SK-N-MC (cell line): ENCODE data around the gene KCNAB2.

Experiments
- DNase-seq: peaks from one replicate; pipeline ENCODE4 v3.0.0-alpha.2; 2011; ENCODE audit warnings: low read depth, low spot score
- H3K27ac ChIP-seq: fragments of 200-600 bp; sonication (generic); 2 replicates; pipeline ENCODE4 v1.5.1; 2016; ENCODE audit warnings: mixed run types
- H3K36me3 ChIP-seq: fragments of 200-600 bp; sonication (generic); 2 replicates; pipeline ENCODE4 v1.6.1; 2017; ENCODE audit warnings: antibody characterized with exemption, low read length, mixed read lengths; ENCODE audit not compliant: insufficient read depth
- H3K4me3 ChIP-seq: fragments of 200-600 bp; sonication (generic); 2 replicates; pipeline ENCODE4 v1.5.1; 2016
- H3K9ac ChIP-seq: fragments of 200-600 bp; sonication (generic); 2 replicates; pipeline ENCODE4 v1.8.0; 2017; ENCODE audit warnings: mixed run types, mixed read lengths; ENCODE audit not compliant: insufficient read length
- H3K9me3 ChIP-seq: fragments of 200-600 bp; sonication (generic); 2 replicates; pipeline ENCODE4 v1.6.1; 2017; ENCODE audit warnings: low read depth, mild to moderate bottlenecking, antibody characterized with exemption, low read length, moderate library complexity, mixed read lengths
- EZH2 ChIP-seq: fragments of 200-600 bp; sonication (generic); IDR thresholded peaks from one replicate; pipeline ENCODE4 v1.6.1; 2017; ENCODE audit warnings: antibody characterized with exemption
- FOXP2 ChIP-seq: optimal IDR thresholded peaks from 2 replicates; pipeline ENCODE3; 2011; ENCODE audit warnings: mild to moderate bottlenecking, moderate library complexity; ENCODE audit not compliant: insufficient read depth; ENCODE audit errors: extremely low read length, control extremely low read depth
- POLR2AphosphoS5 ChIP-seq: IDR thresholded peaks from 2 replicates; pipeline ENCODE4 v1.6.1; 2012; ENCODE audit warnings: mild to moderate bottlenecking, low read depth, low read length, borderline replicate concordance

Gene KCNAB2

DNA sequence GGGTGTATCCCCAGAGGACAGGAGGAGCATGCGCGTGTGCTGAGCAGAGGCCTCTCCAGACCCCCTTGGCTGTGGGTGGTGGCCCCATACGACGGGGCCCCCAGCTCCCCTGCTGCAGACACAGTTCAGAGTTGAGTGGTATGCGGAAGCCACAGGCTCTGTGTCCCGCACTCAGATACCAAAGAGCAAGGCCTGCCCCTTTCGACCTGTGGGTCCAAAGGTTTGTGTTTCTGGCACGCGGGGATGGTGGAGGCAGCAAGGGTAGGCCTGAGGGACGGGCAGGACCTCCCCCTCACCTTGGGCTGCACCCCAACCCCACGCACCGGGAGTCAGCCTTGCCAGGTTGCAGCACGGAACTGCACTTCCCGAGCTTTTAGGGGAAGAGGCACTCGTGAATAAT lies at the start of gene KCNAB2:
Gene KCNAB2 (plus strand): TSS at position 328 of the 400 bp plus-strand sequence. CDS start 5,649 bp downstream, outside the sequence.
- no peak for DNase-seq
- TF ChIP-seq FOXP2 (no peak), EZH2 (no peak), POLR2AphosphoS5 (no peak)
- Histone ChIP-seq H3K36me3 (no peaks in the 10 kb centered on the region), H3K27ac (no peak within 1 kb of the TSS), H3K9me3 (no peaks in the 10 kb centered on the region), H3K9ac (no peak within 1 kb of the TSS), H3K4me3 (no peak within 1 kb of the TSS)

DNA sequence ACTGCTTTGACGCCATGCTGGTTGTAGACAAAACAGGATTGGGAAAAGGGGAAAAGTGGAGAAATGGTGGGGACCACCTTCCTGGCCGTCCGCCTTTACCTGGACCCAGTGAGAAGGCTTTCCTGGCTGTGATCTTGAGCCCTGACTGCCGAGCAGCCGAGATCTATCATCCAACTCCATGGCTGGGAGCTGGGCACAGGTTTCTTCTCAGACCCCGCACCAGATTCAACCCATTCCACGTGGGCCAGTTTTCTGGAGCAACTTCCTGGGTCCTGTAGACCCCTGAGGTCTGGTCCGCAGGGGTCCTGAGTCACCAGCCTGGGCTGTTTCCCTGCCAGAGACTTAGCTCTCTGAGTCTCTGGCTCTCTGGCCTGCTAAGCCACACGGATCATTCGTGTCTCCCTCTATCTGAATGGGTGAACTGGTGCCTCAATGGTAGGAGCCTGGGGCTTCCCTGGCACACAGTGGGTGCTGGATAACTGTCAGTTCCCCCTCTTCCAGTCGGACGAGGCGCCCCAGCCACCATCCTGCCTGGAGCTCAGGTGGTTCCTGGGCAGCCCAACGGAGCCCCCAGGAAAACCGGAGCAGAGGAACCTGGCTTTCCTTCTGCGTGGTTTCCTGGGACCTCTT lies 48.9 kb upstream of the KCNAB2 start:
- H3K36me3 ChIP-seq = no peaks in the 10 kb centered on the region
- no peaks in the 10 kb centered on the region for H3K9me3 ChIP-seq
- no peak overlapping the region for H3K27ac ChIP-seq
- TF ChIP-seq FOXP2 = no peak
- TF ChIP-seq EZH2 = no peak
- no peak for TF ChIP-seq POLR2AphosphoS5
- no peak overlapping the region for H3K4me3 ChIP-seq
- no peak overlapping the region for H3K9ac ChIP-seq
- no peak for DNase-seq

- H3K27ac ChIP-seq = no peak overlapping the region
- H3K36me3 ChIP-seq = no peaks in the 10 kb centered on the region
- DNase-seq = no peak
- TF ChIP-seq FOXP2 (no peak), EZH2 (no peak), POLR2AphosphoS5 (no peak)
- H3K4me3 ChIP-seq = no peak overlapping the region
- H3K9ac ChIP-seq = no peak overlapping the region
- H3K9me3 ChIP-seq = no peaks in the 10 kb centered on the region
Measured at GRCh38 chr1:5997316-5997715, 48.4 kb upstream of the KCNAB2 start.

DNA sequence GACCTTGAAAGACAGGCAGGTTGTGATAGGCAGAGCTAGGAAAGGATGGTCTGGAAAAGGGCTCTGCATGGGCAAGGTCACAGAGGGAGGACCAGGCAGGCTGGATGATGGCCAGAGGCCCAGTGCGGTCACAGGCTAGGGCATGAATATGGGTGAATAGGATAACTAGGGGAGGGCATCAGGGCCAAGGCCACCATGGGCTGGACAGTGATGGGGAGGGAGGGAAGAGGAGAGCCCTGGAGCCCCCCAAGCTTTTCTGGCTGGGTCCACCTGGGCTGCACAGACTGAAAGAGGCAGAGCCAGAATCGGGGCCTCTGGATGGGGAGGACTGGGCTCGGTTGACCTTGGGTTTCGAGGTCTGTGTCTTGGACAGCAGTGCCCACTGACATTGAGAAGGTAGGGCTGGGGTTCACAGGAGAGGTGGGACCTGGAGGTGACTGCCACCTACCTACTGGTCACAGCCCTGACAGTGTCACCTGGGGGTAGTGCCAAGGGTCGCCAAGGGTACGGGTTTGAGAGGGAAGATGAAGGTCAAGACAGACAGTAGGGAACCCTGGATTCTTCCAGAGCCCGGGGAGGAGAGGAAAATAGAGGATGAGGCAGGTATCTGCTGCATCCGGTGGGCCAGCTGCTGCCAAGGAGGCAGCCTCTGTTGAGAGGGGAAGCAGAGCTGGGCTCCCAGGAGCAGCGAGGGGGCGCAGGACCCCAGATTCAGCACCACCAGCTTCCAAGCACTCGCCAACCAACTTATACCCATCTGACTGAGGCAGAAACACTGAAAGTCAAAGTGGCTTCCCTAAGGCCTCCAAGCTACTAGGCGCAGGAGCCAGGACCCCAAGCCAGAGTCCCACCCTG lies 47.4 kb upstream of the KCNAB2 start:
- no peaks in the 10 kb centered on the region for H3K36me3 ChIP-seq
- H3K27ac ChIP-seq = no peak overlapping the region
- no peak overlapping the region for H3K9ac ChIP-seq
- H3K9me3 ChIP-seq = no peaks in the 10 kb centered on the region
- no peak overlapping the region for H3K4me3 ChIP-seq
- DNase-seq = no peak
- TF ChIP-seq FOXP2 = no peak
- no peak for TF ChIP-seq EZH2

DNA sequence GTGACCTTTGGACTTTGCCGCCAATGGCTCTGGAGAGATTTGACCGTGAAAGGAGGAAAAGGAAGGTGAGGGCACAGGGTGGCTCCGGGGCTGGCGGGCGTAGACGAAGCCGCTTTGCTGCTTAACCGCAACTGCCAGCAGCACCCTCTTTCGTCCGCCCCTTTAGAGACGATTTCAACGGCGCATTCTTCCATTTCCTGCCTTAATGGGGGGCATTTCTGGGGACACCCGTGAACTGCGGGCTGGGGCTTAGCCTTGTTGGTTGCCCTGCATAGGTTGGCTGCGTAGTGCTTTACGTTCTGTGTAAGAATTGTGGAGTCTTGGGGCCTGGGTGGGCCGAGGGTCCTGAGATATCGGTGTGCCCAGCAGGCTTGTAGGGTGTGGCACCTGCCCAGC lies 46.8 kb upstream of the KCNAB2 start:
- Histone ChIP-seq H3K27ac (no peak overlapping the region), H3K9me3 (no peaks in the 10 kb centered on the region), H3K36me3 (no peaks in the 10 kb centered on the region), H3K4me3 (no peak overlapping the region), H3K9ac (no peak overlapping the region)
- TF ChIP-seq EZH2 (no peak), FOXP2 (no peak), POLR2AphosphoS5 (no peak)
- DNase-seq = no peak

DNA sequence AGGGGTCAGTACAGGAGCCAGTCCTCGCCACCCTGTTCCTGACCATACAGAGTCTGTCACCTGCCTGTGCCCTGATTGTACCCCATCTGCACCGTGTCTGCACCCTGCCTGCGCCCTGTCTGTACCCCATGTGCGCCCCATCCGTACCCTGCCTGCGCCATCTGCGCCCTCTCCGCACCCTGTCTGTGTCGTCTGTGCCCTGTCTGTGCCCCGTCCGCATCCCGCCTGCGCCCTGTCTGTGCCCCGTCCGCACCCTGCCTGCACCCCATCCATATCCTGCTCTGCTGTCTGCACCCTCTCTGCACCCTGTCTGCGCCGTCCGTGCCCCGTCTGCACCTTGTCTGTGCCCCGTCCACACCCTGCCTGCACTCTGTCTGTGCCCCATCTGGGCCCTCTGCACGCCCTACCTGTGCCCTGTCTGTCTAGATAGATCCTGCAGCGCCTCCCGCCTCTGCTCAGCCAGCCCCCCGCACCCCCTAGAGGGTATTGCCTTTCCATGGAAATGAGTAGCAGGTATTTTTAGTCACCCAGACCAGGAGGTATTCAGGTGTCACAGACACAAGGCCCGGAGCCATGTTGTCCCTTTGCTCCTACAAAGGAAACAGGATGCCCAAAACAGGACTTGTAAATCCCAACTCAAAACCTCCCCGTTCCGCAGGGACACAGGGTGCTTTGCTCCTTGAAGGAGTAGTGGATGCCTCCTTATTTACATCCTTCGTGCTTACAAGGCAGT lies 45.8 kb upstream of the KCNAB2 start:
- H3K36me3 ChIP-seq = no peaks in the 10 kb centered on the region

GRCh38 chr1:6000444-6001288 lies 45.0 kb upstream of the KCNAB2 start:
- Histone ChIP-seq H3K9ac (no peak overlapping the region), H3K4me3 (no peak overlapping the region), H3K27ac (no peak overlapping the region), H3K36me3 (no peaks in the 10 kb centered on the region), H3K9me3 (no peaks in the 10 kb centered on the region)
- DNase-seq = no peak
- no peak for TF ChIP-seq POLR2AphosphoS5
- no peak for TF ChIP-seq EZH2
- TF ChIP-seq FOXP2 = no peak

More for the DNA sequence above, 45.8 kb upstream of the KCNAB2 start:
- no peak for DNase-seq
- H3K27ac ChIP-seq = no peak overlapping the region
- H3K4me3 ChIP-seq = no peak overlapping the region
- H3K9me3 ChIP-seq = no peaks in the 10 kb centered on the region
- H3K9ac ChIP-seq = no peak overlapping the region
- TF ChIP-seq POLR2AphosphoS5 (no peak), FOXP2 (no peak), EZH2 (no peak)

DNA sequence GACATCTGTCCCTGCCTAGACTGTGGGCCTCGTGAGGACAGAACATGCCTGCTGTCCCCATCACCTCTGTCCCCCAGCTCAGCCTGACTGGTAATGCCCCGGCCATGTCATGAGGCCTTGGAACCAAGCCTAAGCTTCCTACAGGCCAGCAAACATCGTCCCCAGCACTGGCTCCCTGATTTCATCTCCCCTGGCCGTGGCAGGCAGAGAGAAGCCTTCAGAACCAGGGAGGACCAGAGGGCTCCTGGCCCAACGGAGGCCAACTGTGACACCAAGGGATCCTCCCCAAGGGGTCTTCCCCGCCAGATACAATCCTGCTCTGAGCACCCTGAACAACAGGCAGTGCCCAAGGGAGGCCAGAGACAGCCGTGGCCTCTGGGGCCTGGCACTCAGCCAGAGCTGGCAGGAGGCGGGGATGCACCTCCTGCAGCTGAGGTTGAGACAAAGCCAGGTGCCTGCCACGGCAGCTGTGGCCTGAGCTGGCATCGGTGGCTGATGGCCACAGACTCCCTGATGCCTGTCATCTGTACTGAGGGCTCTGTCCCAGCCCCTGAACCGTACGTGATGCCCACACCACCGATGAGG lies 43.6 kb upstream of the KCNAB2 start:
- TF ChIP-seq FOXP2 = no peak
- no peak for TF ChIP-seq POLR2AphosphoS5
- no peak for TF ChIP-seq EZH2
- Histone ChIP-seq H3K9ac (no peak overlapping the region), H3K36me3 (no peaks in the 10 kb centered on the region), H3K27ac (no peak overlapping the region), H3K9me3 (no peaks in the 10 kb centered on the region), H3K4me3 (no peak overlapping the region)
- no peak for DNase-seq
